Measurements from ENCODE around the gene RPS6KA3. TPM values are rescaled to one million over a fixed set of nuclear protein-coding genes. Genes with fewer than 3 reads are reported as not detected.

RPS6KA3 gene
- total RNA-seq, 1 donor from 2014 or later, result 49.5 TPM

- no peak for TF ChIP-seq CTCF (IDR thresholded peaks at IDR 0.05; ENCODE audit: insufficient read depth, low read length, severe bottlenecking)
- H3K27me3 ChIP-seq (ENCODE audit: control insufficient read depth, insufficient read depth, low read length), result no peaks in the 10 kb centered on the region
- no peaks in the 10 kb centered on the region for H3K36me3 ChIP-seq (ENCODE audit: control insufficient read depth, insufficient read depth, low read length)
- FAIRE-seq (no peak), DNase-seq (ENCODE audit: low read depth) (no peak)
- H3K4me3 ChIP-seq (ENCODE audit: low read depth, low read length), result no peak overlapping the region
Measured at GRCh38 chrX:20217906-20218305, 48.8 kb downstream of the RPS6KA3 start.

GRCh38 chrX:20217271-20217670, 49.4 kb downstream of the RPS6KA3 start:
- no peak overlapping the region for H3K4me3 ChIP-seq (ENCODE audit: low read depth, low read length)
- peak; percentile 77 for DNase-seq (ENCODE audit: low read depth)
- FAIRE-seq, result no peak
- TF ChIP-seq CTCF (IDR thresholded peaks at IDR 0.05; ENCODE audit: insufficient read depth, low read length, severe bottlenecking), result no peak
- H3K36me3 ChIP-seq (ENCODE audit: control insufficient read depth, insufficient read depth, low read length), result no peaks in the 10 kb centered on the region
- no peaks in the 10 kb centered on the region for H3K27me3 ChIP-seq (ENCODE audit: control insufficient read depth, insufficient read depth, low read length)

- H3K4me3 ChIP-seq (ENCODE audit: low read depth, low read length), result no peak overlapping the region
- H3K27me3 ChIP-seq (ENCODE audit: control insufficient read depth, insufficient read depth, low read length), result no peaks in the 10 kb centered on the region
- no peaks in the 10 kb centered on the region for H3K36me3 ChIP-seq (ENCODE audit: control insufficient read depth, insufficient read depth, low read length)
- DNase-seq (ENCODE audit: low read depth), result no peak
- FAIRE-seq, result no peak
- no peak for TF ChIP-seq CTCF (IDR thresholded peaks at IDR 0.05; ENCODE audit: insufficient read depth, low read length, severe bottlenecking)
Measured at GRCh38 chrX:20215565-20215964, 51.1 kb downstream of the RPS6KA3 start.

- no peak overlapping the region for H3K4me3 ChIP-seq (ENCODE audit: low read depth, low read length)
- TF ChIP-seq CTCF (IDR thresholded peaks at IDR 0.05; ENCODE audit: insufficient read depth, low read length, severe bottlenecking), result no peak
- H3K27me3 ChIP-seq (ENCODE audit: control insufficient read depth, insufficient read depth, low read length), result no peaks in the 10 kb centered on the region
- H3K36me3 ChIP-seq (ENCODE audit: control insufficient read depth, insufficient read depth, low read length), result no peaks in the 10 kb centered on the region
- FAIRE-seq, result no peak
- no peak for DNase-seq (ENCODE audit: low read depth)
Measured at GRCh38 chrX:20212486-20213089, 54.1 kb downstream of the RPS6KA3 start.

- Histone ChIP-seq H3K4me3 (ENCODE audit: low read depth, low read length) (no peak overlapping the region), H3K27me3 (ENCODE audit: control insufficient read depth, insufficient read depth, low read length) (no peaks in the 10 kb centered on the region), H3K36me3 (ENCODE audit: control insufficient read depth, insufficient read depth, low read length) (no peaks in the 10 kb centered on the region)
- no peak for FAIRE-seq
- no peak for TF ChIP-seq CTCF (IDR thresholded peaks at IDR 0.05; ENCODE audit: insufficient read depth, low read length, severe bottlenecking)
- no peak for DNase-seq (ENCODE audit: low read depth)
Measured at GRCh38 chrX:20211261-20211786, 55.4 kb downstream of the RPS6KA3 start.
